ENCODE data around the gene TPSAB1. TPM values are rescaled to one million over a fixed set of nuclear protein-coding genes. Genes with fewer than 3 reads are reported as not detected.
"Not testable (repeated sequence)": the region's sequence is repeated elsewhere in the genome, so short reads cannot be mapped to it uniquely, and the experiment has no call there.

TPSAB1 gene
- total and polyA plus RNA-seq, 8 donors, result 1.1 to 17.0 (median 4.9) TPM

DNA sequence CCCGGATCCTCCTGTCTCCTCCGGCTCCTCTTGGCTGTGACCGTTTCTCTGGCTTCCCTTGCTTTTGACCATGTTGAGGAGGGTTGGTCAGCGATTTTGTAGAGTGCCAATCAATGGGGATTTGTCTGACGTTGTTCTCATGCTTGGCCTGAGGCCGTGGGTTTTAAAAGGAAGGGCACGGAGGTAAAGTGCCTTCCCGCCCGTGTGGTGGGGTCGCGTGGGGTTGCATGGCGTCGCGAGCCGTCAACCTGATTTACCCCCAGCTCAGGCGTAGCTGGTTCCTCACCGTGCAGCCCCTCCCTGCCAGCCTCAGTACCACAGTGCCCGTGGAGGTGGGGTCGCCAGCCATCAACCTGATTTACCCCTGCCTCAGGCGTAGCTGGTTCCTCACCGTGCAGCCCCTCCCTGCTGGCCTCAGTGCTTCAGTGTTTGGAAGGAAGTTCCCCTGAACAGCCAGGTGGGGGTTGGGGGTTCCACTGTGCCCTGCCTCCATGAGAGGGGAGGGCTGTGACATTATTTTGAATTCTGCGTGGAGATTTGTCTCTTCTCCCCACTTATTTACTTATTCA, 5.0 kb downstream of the TPSAB1 start:
- Histone ChIP-seq H3K27me3 (no peaks in the 10 kb centered on the region), H3K4me3 (no peak overlapping the region), H3K9me3 (no peaks in the 10 kb centered on the region), H3K4me1 (no peaks in the 10 kb centered on the region), H3K36me3 (no peaks in the 10 kb centered on the region), H3K27ac (no peak overlapping the region)
- DNase-seq (no peak), ATAC-seq (no peak), FAIRE-seq (no peak)
- 51 to 57% methylated on average over 22 of the region's 22 CpGs for WGBS, 2 donors
- intact Hi-C loops (cut with DNase I), result no loop called here
- TF ChIP-seq, protein P1, sequence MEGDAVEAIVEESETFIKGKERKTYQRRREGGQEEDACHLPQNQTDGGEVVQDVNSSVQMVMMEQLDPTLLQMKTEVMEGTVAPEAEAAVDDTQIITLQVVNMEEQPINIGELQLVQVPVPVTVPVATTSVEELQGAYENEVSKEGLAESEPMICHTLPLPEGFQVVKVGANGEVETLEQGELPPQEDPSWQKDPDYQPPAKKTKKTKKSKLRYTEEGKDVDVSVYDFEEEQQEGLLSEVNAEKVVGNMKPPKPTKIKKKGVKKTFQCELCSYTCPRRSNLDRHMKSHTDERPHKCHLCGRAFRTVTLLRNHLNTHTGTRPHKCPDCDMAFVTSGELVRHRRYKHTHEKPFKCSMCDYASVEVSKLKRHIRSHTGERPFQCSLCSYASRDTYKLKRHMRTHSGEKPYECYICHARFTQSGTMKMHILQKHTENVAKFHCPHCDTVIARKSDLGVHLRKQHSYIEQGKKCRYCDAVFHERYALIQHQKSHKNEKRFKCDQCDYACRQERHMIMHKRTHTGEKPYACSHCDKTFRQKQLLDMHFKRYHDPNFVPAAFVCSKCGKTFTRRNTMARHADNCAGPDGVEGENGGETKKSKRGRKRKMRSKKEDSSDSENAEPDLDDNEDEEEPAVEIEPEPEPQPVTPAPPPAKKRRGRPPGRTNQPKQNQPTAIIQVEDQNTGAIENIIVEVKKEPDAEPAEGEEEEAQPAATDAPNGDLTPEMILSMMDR (IDR thresholded peaks at IDR 0.05), result no peak

- H3K9me3 ChIP-seq; H3K27me3 ChIP-seq; ATAC-seq; H3K4me3 ChIP-seq; intact Hi-C loops (cut with DNase I); H3K27ac ChIP-seq; DNase-seq; H3K4me1 ChIP-seq; FAIRE-seq; H3K36me3 ChIP-seq: not testable (repeated sequence)
- WGBS, 2 donors, result 56 to 71% methylated on average over 12 to 14 of the region's 14 CpGs
Measured at GRCh38 chr16:1247903-1248537, 7.5 kb downstream of the TPSAB1 start.

DNA sequence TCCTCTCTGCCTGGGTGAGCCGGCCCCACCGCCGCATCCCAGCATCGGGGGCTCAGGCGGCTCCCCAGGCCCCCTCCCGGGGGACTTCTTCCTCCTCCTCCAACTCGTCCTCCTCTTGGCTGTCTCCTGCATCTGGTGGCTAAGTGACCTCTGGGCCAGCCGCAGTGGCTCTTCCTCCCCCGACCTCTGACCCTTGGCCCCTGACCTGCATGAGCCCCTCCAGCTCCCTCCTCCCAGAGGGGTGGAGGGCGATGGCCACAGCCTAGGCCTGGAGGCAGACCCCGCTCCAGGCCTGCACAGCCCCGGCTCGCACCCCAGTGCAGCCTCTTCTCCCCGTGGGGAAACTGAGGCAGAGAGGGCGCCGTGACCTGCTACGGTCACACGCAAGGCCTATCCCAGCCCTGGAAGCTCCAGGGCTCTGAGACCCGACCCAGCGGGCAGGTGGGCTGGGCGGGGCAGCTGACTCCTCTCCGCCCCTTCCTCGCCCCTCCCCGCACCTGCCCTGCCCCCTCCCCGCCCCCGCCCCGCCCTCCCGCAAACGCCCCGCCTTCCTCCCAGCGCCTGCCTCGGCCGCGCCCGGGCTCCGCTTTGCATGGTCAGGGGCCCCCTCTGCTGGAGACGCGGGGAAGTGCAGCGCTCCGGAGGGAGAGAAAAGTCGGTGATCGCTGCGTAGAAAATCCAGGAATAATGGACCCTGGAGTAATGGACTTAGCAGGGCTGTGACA, 8.7 kb downstream of the TPSAB1 start:
- FAIRE-seq; H3K4me3 ChIP-seq; H3K9me3 ChIP-seq; H3K27me3 ChIP-seq; H3K4me1 ChIP-seq; DNase-seq; intact Hi-C loops (cut with DNase I); H3K36me3 ChIP-seq; H3K27ac ChIP-seq: not testable (repeated sequence)
- peak; percentile 82 to 97 (median 90) for ATAC-seq
- no CpG with 5 or more reads among the region's 43 CpGs for WGBS, 2 donors

DNA sequence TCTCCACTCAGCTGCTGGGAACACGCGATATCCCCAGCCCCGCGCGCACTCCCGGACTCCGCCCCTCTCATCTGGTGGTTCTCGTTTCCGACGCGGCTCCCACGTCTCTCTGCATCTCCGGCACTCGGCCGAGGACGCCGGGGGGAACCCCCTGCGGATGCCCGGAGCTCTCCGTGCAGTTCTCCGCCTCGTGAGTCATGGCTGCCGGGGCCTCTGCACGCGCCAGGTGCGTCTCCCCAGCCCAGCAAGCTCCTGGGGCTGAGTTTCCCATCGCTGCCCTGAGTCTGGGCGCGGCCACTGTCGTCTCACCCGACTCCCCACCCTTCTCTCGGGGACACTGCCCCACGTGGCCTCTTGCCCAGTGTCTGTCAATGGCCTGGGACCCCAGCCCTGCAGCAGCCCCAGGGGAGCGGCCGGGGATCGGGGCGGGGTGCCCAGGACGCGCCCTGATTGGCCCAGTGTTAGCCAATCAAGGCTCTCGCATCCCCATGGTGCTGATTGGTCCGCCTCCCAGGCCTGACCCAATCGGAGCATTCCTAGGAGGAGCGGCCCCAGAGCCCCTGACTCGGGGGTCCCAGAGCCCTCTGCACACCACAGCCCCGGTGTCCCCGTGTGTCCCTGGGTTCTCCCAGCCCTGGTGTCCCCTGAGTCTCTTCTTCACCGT, 13.3 kb downstream of the TPSAB1 start:
- no CpG with 5 or more reads among the region's 47 CpGs for WGBS, 2 donors

DNA sequence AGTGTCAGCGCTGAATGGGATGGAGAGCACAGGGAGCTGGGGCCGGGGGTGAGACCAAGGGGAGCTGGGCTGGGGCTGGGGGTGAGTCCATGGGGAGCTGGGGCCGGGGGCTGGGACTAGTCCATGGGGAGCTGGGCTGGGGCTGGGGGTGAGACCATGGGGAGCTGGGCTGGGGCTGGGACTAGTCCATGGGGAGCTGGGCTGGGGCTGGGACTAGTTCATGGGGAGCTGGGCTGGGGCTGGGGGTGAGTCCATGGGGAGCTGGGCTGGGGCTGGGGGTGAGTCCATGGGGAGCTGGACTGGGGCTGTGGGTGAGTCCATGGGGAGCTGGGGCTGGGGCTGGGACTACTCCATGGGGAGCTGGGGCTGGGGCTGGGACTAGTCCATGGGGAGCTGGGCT, 14.3 kb downstream of the TPSAB1 start:
- peak in 1 of 6 donors; percentile 79 for DNase-seq
- WGBS, 2 donors, result 40 to 71% methylated on average over 1 to 3 of the region's 3 CpGs
- FAIRE-seq, result not testable (repeated sequence)

More for the DNA sequence above, 13.3 kb downstream of the TPSAB1 start:
- H3K9me3 ChIP-seq; H3K36me3 ChIP-seq; H3K4me1 ChIP-seq; H3K4me3 ChIP-seq; DNase-seq; FAIRE-seq; intact Hi-C loops (cut with DNase I); H3K27me3 ChIP-seq; H3K27ac ChIP-seq: not testable (repeated sequence)
- ATAC-seq, result peak in 3 of 4 donors; percentile 29 to 47 (median 30)

GRCh38 chr16:1255276-1256122, 15.0 kb downstream of the TPSAB1 start, which contains the start of gene TPSD1:
TPSD1 (plus strand) TSS chr16:1256069; CDS start chr16:1256281, 212 bp downstream.
- intact Hi-C loops (cut with DNase I); H3K4me1 ChIP-seq; H3K4me3 ChIP-seq; DNase-seq; FAIRE-seq; H3K36me3 ChIP-seq; H3K27ac ChIP-seq; H3K27me3 ChIP-seq; H3K9me3 ChIP-seq: not testable (repeated sequence)
- 50 to 65% methylated on average over 21 to 26 of the region's 26 CpGs for WGBS, 2 donors
- peak in 1 of 4 donors; percentile 8 for ATAC-seq

More for the DNA sequence above, 14.3 kb downstream of the TPSAB1 start:
- H3K36me3 ChIP-seq; H3K27me3 ChIP-seq; intact Hi-C loops (cut with DNase I); H3K4me3 ChIP-seq; H3K4me1 ChIP-seq; ATAC-seq; H3K9me3 ChIP-seq; H3K27ac ChIP-seq: not testable (repeated sequence)

GRCh38 chr16:1256296-1256873, 15.9 kb downstream of the TPSAB1 start:
- H3K27ac ChIP-seq; FAIRE-seq; H3K4me1 ChIP-seq; ATAC-seq; H3K4me3 ChIP-seq; intact Hi-C loops (cut with DNase I); H3K36me3 ChIP-seq; H3K27me3 ChIP-seq; H3K9me3 ChIP-seq: not testable (repeated sequence)
- DNase-seq, result peak in 2 of 6 donors; percentile 25 to 63
- WGBS, 2 donors, result 70 to 72% methylated on average over 18 to 23 of the region's 23 CpGs
